ENCODE measurements around the gene IBSP. TPM values are rescaled to one million over a fixed set of nuclear protein-coding genes. Genes with fewer than 3 reads are reported as not detected.

IBSP gene
- total RNA-seq, 1 donor from 2014 or later, result not detected

GRCh38 chr4:87807402-87807801, 8.0 kb downstream of the IBSP start:
- Histone ChIP-seq H3K4me3 (ENCODE audit: low read depth, low read length) (no peak overlapping the region), H3K36me3 (ENCODE audit: control insufficient read depth, insufficient read depth, low read length) (no peaks in the 10 kb centered on the region), H3K27me3 (ENCODE audit: control insufficient read depth, insufficient read depth, low read length) (no peaks in the 10 kb centered on the region)
- TF ChIP-seq CTCF (IDR thresholded peaks at IDR 0.05; ENCODE audit: insufficient read depth, low read length, poor library complexity, severe bottlenecking), result no peak
- no peak for DNase-seq (ENCODE audit: low read depth)

- no peak for DNase-seq (ENCODE audit: low read depth)
- TF ChIP-seq CTCF (IDR thresholded peaks at IDR 0.05; ENCODE audit: insufficient read depth, low read length, poor library complexity, severe bottlenecking), result no peak
- no peaks in the 10 kb centered on the region for H3K27me3 ChIP-seq (ENCODE audit: control insufficient read depth, insufficient read depth, low read length)
These were observed 12.6 kb downstream of the IBSP start for GRCh38 chr4:87811977-87812376.

GRCh38 chr4:87819281-87819919, 20.0 kb downstream of the IBSP start:
- no peak overlapping the region for H3K4me3 ChIP-seq (ENCODE audit: low read depth, low read length)
- peak; percentile 71 for DNase-seq (ENCODE audit: low read depth)
- TF ChIP-seq CTCF (IDR thresholded peaks at IDR 0.05; ENCODE audit: insufficient read depth, low read length, poor library complexity, severe bottlenecking), result no peak

More at GRCh38 chr4:87811977-87812376, 12.6 kb downstream of the IBSP start:
- Histone ChIP-seq H3K4me3 (ENCODE audit: low read depth, low read length) (no peak overlapping the region), H3K36me3 (ENCODE audit: control insufficient read depth, insufficient read depth, low read length) (no peaks in the 10 kb centered on the region)

GRCh38 chr4:87823200-87823599, 23.8 kb downstream of the IBSP start:
- Histone ChIP-seq H3K27me3 (ENCODE audit: control insufficient read depth, insufficient read depth, low read length) (no peaks in the 10 kb centered on the region), H3K36me3 (ENCODE audit: control insufficient read depth, insufficient read depth, low read length) (no peaks in the 10 kb centered on the region), H3K4me3 (ENCODE audit: low read depth, low read length) (no peak overlapping the region)
- DNase-seq (ENCODE audit: low read depth), result no peak
- no peak for TF ChIP-seq CTCF (IDR thresholded peaks at IDR 0.05; ENCODE audit: insufficient read depth, low read length, poor library complexity, severe bottlenecking)

More at GRCh38 chr4:87819281-87819919, 20.0 kb downstream of the IBSP start:
- Histone ChIP-seq H3K27me3 (ENCODE audit: control insufficient read depth, insufficient read depth, low read length) (no peaks in the 10 kb centered on the region), H3K36me3 (ENCODE audit: control insufficient read depth, insufficient read depth, low read length) (no peaks in the 10 kb centered on the region)

GRCh38 chr4:87823724-87824123, 24.4 kb downstream of the IBSP start:
- Histone ChIP-seq H3K36me3 (ENCODE audit: control insufficient read depth, insufficient read depth, low read length) (no peaks in the 10 kb centered on the region), H3K27me3 (ENCODE audit: control insufficient read depth, insufficient read depth, low read length) (no peaks in the 10 kb centered on the region), H3K4me3 (ENCODE audit: low read depth, low read length) (no peak overlapping the region)
- no peak for DNase-seq (ENCODE audit: low read depth)
- no peak for TF ChIP-seq CTCF (IDR thresholded peaks at IDR 0.05; ENCODE audit: insufficient read depth, low read length, poor library complexity, severe bottlenecking)

GRCh38 chr4:87824352-87824751, 25.0 kb downstream of the IBSP start:
- Histone ChIP-seq H3K4me3 (ENCODE audit: low read depth, low read length) (no peak overlapping the region), H3K36me3 (ENCODE audit: control insufficient read depth, insufficient read depth, low read length) (no peaks in the 10 kb centered on the region), H3K27me3 (ENCODE audit: control insufficient read depth, insufficient read depth, low read length) (no peaks in the 10 kb centered on the region)
- DNase-seq (ENCODE audit: low read depth), result no peak
- TF ChIP-seq CTCF (IDR thresholded peaks at IDR 0.05; ENCODE audit: insufficient read depth, low read length, poor library complexity, severe bottlenecking), result no peak

Measured in kidney epithelial cell (primary cell).